ENCODE data around the gene CLCC1. TPM values are rescaled to one million over a fixed set of nuclear protein-coding genes. Genes with fewer than 3 reads are reported as not detected.

CLCC1 gene
- total RNA-seq, 1 donor from 2014 or later, result 35.2 TPM

- H3K36me3 Mint-ChIP-seq (ENCODE audit: insufficient read depth), result peaks cover 6% of the 10 kb centered on the region
- H3K9me3 Mint-ChIP-seq (ENCODE audit: low read depth), result no peaks in the 10 kb centered on the region
- no peaks in the 10 kb centered on the region for H3K27me3 Mint-ChIP-seq
- DNase-seq (ENCODE audit: low spot score, unreplicated experiment), result no peak
- TF ChIP-seq CTCF (IDR thresholded peaks at IDR 0.05; ENCODE audit: unreplicated experiment), result no peak
- H3K27ac Mint-ChIP-seq, result no peak overlapping the region
- peaks cover 6% of the 10 kb centered on the region for H3K4me1 Mint-ChIP-seq (ENCODE audit: low read depth)
- H3K4me3 Mint-ChIP-seq (ENCODE audit: low read depth), result no peak overlapping the region
Measured at GRCh38 chr1:108960719-108961118, 2.6 kb downstream of the CLCC1 start.

- Mint-ChIP-seq H3K9me3 (ENCODE audit: low read depth) (no peaks in the 10 kb centered on the region), H3K36me3 (ENCODE audit: insufficient read depth) (peaks cover 13% of the 10 kb centered on the region), H3K4me1 (ENCODE audit: low read depth) (peaks cover 7% of the 10 kb centered on the region), H3K4me3 (ENCODE audit: low read depth) (no peak overlapping the region), H3K27ac (no peak overlapping the region), H3K27me3 (no peaks in the 10 kb centered on the region)
- no peak for TF ChIP-seq CTCF (IDR thresholded peaks at IDR 0.05; ENCODE audit: unreplicated experiment)
- DNase-seq (ENCODE audit: low spot score, unreplicated experiment), result no peak
Measured at GRCh38 chr1:108957888-108958287, 5.4 kb downstream of the CLCC1 start.

- Mint-ChIP-seq H3K4me3 (ENCODE audit: low read depth) (no peak overlapping the region), H3K4me1 (ENCODE audit: low read depth) (peaks cover 1% of the 10 kb centered on the region), H3K9me3 (ENCODE audit: low read depth) (no peaks in the 10 kb centered on the region), H3K27ac (no peak overlapping the region), H3K27me3 (no peaks in the 10 kb centered on the region), H3K36me3 (ENCODE audit: insufficient read depth) (peaks cover 11% of the 10 kb centered on the region)
- TF ChIP-seq CTCF (IDR thresholded peaks at IDR 0.05; ENCODE audit: unreplicated experiment), result no peak
- no peak for DNase-seq (ENCODE audit: low spot score, unreplicated experiment)
Measured at GRCh38 chr1:108955881-108956280, 7.4 kb downstream of the CLCC1 start.

- peaks cover 11% of the 10 kb centered on the region for H3K36me3 Mint-ChIP-seq (ENCODE audit: insufficient read depth)
Measured at GRCh38 chr1:108955111-108955510, 8.2 kb downstream of the CLCC1 start.

GRCh38 chr1:108953452-108953851 lies 9.8 kb downstream of the CLCC1 start:
- no peak for DNase-seq (ENCODE audit: low spot score, unreplicated experiment)
- H3K36me3 Mint-ChIP-seq (ENCODE audit: insufficient read depth), result peaks cover 11% of the 10 kb centered on the region
- H3K27me3 Mint-ChIP-seq, result no peaks in the 10 kb centered on the region
- no peak overlapping the region for H3K4me3 Mint-ChIP-seq (ENCODE audit: low read depth)
- no peak for TF ChIP-seq CTCF (IDR thresholded peaks at IDR 0.05; ENCODE audit: unreplicated experiment)
- H3K27ac Mint-ChIP-seq, result no peak overlapping the region
- no peaks in the 10 kb centered on the region for H3K9me3 Mint-ChIP-seq (ENCODE audit: low read depth)
- peaks cover 1% of the 10 kb centered on the region for H3K4me1 Mint-ChIP-seq (ENCODE audit: low read depth)

More at GRCh38 chr1:108955111-108955510, 8.2 kb downstream of the CLCC1 start:
- DNase-seq (ENCODE audit: low spot score, unreplicated experiment), result no peak
- no peak for TF ChIP-seq CTCF (IDR thresholded peaks at IDR 0.05; ENCODE audit: unreplicated experiment)
- Mint-ChIP-seq H3K27ac (no peak overlapping the region), H3K4me1 (ENCODE audit: low read depth) (peaks cover 1% of the 10 kb centered on the region), H3K4me3 (ENCODE audit: low read depth) (no peak overlapping the region), H3K9me3 (ENCODE audit: low read depth) (no peaks in the 10 kb centered on the region), H3K27me3 (no peaks in the 10 kb centered on the region)

Data from progenitor cell of endocrine pancreas (in vitro differentiated cells).